ENCODE data around the gene ASAP2. TPM values are rescaled to one million over a fixed set of nuclear protein-coding genes. Genes with fewer than 3 reads are reported as not detected.

The ASAP2 gene
- total RNA-seq, 6 donors from 2014 or later: 20.4 to 26.0 (median 23.4) TPM

DNA sequence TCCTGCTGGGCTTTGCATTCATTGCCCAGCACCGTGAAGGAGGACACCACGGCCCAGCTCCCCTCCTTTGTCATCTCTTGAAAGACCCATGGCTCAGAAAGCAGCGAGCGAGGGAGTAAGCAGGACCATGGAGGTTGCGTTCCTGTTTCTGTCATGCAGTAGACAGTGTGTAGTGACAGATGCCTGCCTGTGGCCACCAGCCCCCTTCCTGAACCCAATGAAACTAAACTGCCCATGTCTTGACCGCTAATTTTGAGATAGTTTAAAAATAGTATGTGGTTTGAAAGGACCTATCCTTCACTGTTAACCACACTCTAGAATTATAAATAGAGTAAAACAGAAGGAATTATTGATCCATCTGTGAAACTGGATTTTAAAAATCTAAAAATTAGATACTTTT, 88.2 kb downstream of the ASAP2 start:
- no peak for ATAC-seq (ENCODE audit: low FRiP score in 2 of 2)
- Histone ChIP-seq H3K4me3 (no peak overlapping the region), H3K4me1 (no peaks in the 10 kb centered on the region), H3K9me3 (no peaks in the 10 kb centered on the region), H3K27me3 (no peaks in the 10 kb centered on the region), H3K36me3 (peaks cover 0 to 4% (median 0%) of the 10 kb centered on the region in 4 donors), H3K27ac (no peak overlapping the region)
- WGBS, 2 donors: 87 to 92% methylated on average over 6 of the region's 6 CpGs
- TF ChIP-seq POLR2AphosphoS5 (IDR thresholded peaks at IDR 0.05) (no peak), EP300 (IDR thresholded peaks at IDR 0.05) (no peak), POLR2A (IDR thresholded peaks at IDR 0.05) (no peak)
- TF ChIP-seq, protein P1, sequence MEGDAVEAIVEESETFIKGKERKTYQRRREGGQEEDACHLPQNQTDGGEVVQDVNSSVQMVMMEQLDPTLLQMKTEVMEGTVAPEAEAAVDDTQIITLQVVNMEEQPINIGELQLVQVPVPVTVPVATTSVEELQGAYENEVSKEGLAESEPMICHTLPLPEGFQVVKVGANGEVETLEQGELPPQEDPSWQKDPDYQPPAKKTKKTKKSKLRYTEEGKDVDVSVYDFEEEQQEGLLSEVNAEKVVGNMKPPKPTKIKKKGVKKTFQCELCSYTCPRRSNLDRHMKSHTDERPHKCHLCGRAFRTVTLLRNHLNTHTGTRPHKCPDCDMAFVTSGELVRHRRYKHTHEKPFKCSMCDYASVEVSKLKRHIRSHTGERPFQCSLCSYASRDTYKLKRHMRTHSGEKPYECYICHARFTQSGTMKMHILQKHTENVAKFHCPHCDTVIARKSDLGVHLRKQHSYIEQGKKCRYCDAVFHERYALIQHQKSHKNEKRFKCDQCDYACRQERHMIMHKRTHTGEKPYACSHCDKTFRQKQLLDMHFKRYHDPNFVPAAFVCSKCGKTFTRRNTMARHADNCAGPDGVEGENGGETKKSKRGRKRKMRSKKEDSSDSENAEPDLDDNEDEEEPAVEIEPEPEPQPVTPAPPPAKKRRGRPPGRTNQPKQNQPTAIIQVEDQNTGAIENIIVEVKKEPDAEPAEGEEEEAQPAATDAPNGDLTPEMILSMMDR (IDR thresholded peaks at IDR 0.05): no peak
- no peak for DNase-seq

DNA sequence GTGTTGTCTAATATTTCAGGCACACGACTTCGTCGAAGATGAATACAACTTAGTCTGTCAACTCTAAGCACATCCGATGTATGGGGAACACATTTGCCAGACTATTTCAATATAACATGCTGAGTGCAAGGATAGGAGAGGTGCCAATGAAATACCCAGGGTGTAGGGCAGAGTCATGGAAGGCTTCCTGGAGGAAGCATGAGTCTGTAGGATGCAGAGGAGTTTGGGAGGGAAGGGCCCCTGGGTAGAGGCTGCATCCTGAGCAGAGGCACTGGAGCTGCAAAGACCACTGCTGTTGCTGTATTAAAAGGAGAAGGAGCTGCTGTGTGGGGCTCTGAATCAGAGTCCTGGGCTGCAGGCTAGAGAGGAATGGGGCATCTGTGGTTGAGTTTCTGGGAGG, 89.9 kb downstream of the ASAP2 start:
- Histone ChIP-seq H3K4me1 (peaks cover 0 to 10% (median 5%) of the 10 kb centered on the region in 4 donors), H3K9me3 (no peaks in the 10 kb centered on the region), H3K36me3 (peaks cover 0 to 4% (median 0%) of the 10 kb centered on the region in 4 donors), H3K4me3 (no peak overlapping the region), H3K27me3 (no peaks in the 10 kb centered on the region), H3K27ac (no peak overlapping the region)
- DNase-seq (no peak), ATAC-seq (ENCODE audit: low FRiP score in 2 of 2) (no peak)
- TF ChIP-seq, protein P1 (IDR thresholded peaks at IDR 0.05): no peak
- TF ChIP-seq POLR2AphosphoS5 (IDR thresholded peaks at IDR 0.05) (no peak), POLR2A (IDR thresholded peaks at IDR 0.05) (no peak), EP300 (IDR thresholded peaks at IDR 0.05) (no peak)
- 99% methylated on average over 4 of the region's 4 CpGs for WGBS, 2 donors

DNA sequence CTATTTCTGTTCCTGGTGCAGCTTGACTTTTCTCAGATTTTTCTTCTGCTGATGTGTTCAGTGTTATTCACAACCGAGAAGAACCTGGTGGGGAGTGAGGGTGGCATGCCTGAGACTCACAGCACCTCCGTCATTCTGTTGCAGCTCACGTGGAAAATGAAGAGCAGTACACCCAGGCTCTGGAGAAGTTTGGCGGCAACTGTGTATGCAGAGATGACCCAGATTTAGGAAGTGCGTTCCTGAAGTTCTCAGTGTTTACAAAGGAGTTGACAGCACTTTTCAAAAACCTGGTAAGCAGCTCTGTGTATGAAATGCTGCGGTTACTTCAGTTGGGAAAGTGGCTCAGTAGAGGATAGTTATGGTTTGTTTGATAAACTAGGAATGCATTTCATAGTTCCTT, 90.5 kb downstream of the ASAP2 start:
- H3K27me3 ChIP-seq: no peaks in the 10 kb centered on the region

DNA sequence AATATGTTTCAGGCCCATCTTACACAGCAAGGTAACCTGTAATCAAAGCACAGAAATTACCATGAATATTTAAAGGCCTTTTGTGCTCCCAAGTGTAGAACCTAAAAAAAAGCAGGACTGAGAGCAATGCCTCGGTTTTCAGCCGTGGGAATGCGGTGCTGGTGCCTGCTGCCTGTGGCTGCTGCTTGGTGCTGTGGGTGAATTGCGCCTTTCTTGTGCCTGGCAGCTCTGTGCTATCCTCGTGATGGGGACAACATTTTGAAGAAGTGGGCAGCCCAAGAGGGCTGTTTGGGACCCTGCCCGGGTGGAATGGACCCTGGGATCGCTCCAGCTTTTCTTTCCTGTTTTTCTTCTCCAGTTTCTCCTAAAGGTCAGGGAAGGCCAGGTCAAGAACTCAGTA, 91.2 kb downstream of the ASAP2 start:
- no peak for DNase-seq
- 82 to 84% methylated on average over 5 to 7 of the region's 7 CpGs for WGBS, 2 donors
- H3K27ac ChIP-seq: no peak overlapping the region

More for the DNA sequence above, 90.5 kb downstream of the ASAP2 start:
- Histone ChIP-seq H3K36me3 (peaks cover 0 to 4% (median 0%) of the 10 kb centered on the region in 4 donors), H3K4me1 (peaks cover 0 to 10% (median 5%) of the 10 kb centered on the region in 4 donors), H3K9me3 (no peaks in the 10 kb centered on the region), H3K4me3 (no peak overlapping the region), H3K27ac (no peak overlapping the region)
- TF ChIP-seq, protein P1 (IDR thresholded peaks at IDR 0.05): no peak
- TF ChIP-seq POLR2A (IDR thresholded peaks at IDR 0.05) (no peak), POLR2AphosphoS5 (IDR thresholded peaks at IDR 0.05) (no peak), EP300 (IDR thresholded peaks at IDR 0.05) (no peak)
- WGBS, 2 donors: 70 to 83% methylated on average over 6 of the region's 6 CpGs
- no peak for DNase-seq
- ATAC-seq (ENCODE audit: low FRiP score in 2 of 2): no peak

More for the DNA sequence above, 91.2 kb downstream of the ASAP2 start:
- Histone ChIP-seq H3K27me3 (no peaks in the 10 kb centered on the region), H3K4me3 (no peak overlapping the region), H3K36me3 (peaks cover 0 to 4% (median 0%) of the 10 kb centered on the region in 4 donors), H3K4me1 (peaks cover 0 to 10% (median 5%) of the 10 kb centered on the region in 4 donors), H3K9me3 (no peaks in the 10 kb centered on the region)
- no peak for ATAC-seq (ENCODE audit: low FRiP score in 2 of 2)
- TF ChIP-seq POLR2AphosphoS5 (IDR thresholded peaks at IDR 0.05) (no peak), EP300 (IDR thresholded peaks at IDR 0.05) (no peak), POLR2A (IDR thresholded peaks at IDR 0.05) (no peak)
- TF ChIP-seq, protein P1 (IDR thresholded peaks at IDR 0.05): no peak
